NK-92 treated with Interleukin-12 subunit alpha and Interleukin-12 subunit beta, amount 100 ng/mL, for 24 hours (cell line): ENCODE measurements around the gene EARS2.
"Not testable (repeated sequence)": the region's sequence is repeated elsewhere in the genome, so short reads cannot be mapped to it uniquely, and the experiment has no call there.

Source experiments
- DNase-seq: peaks from one replicate; lab custom pipeline; 2025; lab: John Stamatoyannopoulos, UW

Gene EARS2

GRCh38 chr16:23505671-23506605 lies 51.2 kb downstream of the EARS2 start:
- DNase-seq = no peak

GRCh38 chr16:23505180-23505665 lies 51.9 kb downstream of the EARS2 start:
- DNase-seq = no peak

- DNase-seq = peak; percentile 77
Observed at GRCh38 chr16:23504453-23505179, 52.5 kb downstream of the EARS2 start.

- no peak for DNase-seq
Observed at GRCh38 chr16:23504076-23504452, 53.1 kb downstream of the EARS2 start.

GRCh38 chr16:23502466-23502865 lies 54.7 kb downstream of the EARS2 start:
- no peak for DNase-seq

- no peak for DNase-seq
Observed at GRCh38 chr16:23501291-23501690, 55.9 kb downstream of the EARS2 start.

GRCh38 chr16:23500862-23501225 lies 56.3 kb downstream of the EARS2 start:
- no peak for DNase-seq

GRCh38 chr16:23500212-23500861 lies 56.8 kb downstream of the EARS2 start:
- DNase-seq = no peak

GRCh38 chr16:23499801-23500200 lies 57.3 kb downstream of the EARS2 start:
- no peak for DNase-seq

- no peak for DNase-seq
Observed at GRCh38 chr16:23498863-23499262, 58.3 kb downstream of the EARS2 start.

- no peak for DNase-seq
Observed at GRCh38 chr16:23497543-23497868, 59.6 kb downstream of the EARS2 start.

- no peak for DNase-seq
Observed at GRCh38 chr16:23496821-23497542, 60.2 kb downstream of the EARS2 start.

GRCh38 chr16:23495671-23496070 lies 61.5 kb downstream of the EARS2 start:
- no peak for DNase-seq

GRCh38 chr16:23494188-23494587 lies 63.0 kb downstream of the EARS2 start:
- no peak for DNase-seq

GRCh38 chr16:23491490-23492391 lies 65.4 kb downstream of the EARS2 start:
- DNase-seq = no peak

- DNase-seq = no peak
Observed at GRCh38 chr16:23486480-23486879, 70.7 kb downstream of the EARS2 start.

- DNase-seq = no peak
Observed at GRCh38 chr16:23485841-23486240, 71.3 kb downstream of the EARS2 start.

- no peak for DNase-seq
Observed at GRCh38 chr16:23485257-23485614, 71.9 kb downstream of the EARS2 start.

GRCh38 chr16:23484510-23485256 lies 72.5 kb downstream of the EARS2 start:
- DNase-seq = no peak

GRCh38 chr16:23483492-23483891 lies 73.7 kb downstream of the EARS2 start:
- not testable (repeated sequence) for DNase-seq
